Keratinocyte (primary cell): ENCODE results near the gene RHEX. TPM values are rescaled to one million over a fixed set of nuclear protein-coding genes. Genes with fewer than 3 reads are reported as not detected.

ENCODE experiments used
- DNase-seq: peaks from one replicate; pipeline ENCODE4 v3.0.0-alpha.2; 2011; ENCODE audit warnings: low read depth, missing footprints, low spot score
- FAIRE-seq: peaks from 2 replicates; lab custom pipeline; 2011; peaks lifted over from hg19 to GRCh38; lab: Jason Lieb, UNC
- H2AFZ ChIP-seq: 2 replicates; pipeline ENCODE4 v1.6.0; 2012; ENCODE audit warnings: low read length, control low read depth, inconsistent platforms; ENCODE audit not compliant: control insufficient read depth
- H3K27ac ChIP-seq: 2 replicates; pipeline ENCODE4 v1.5.1; 2011; ENCODE audit warnings: low read length; ENCODE audit not compliant: control insufficient read depth, insufficient read depth
- H3K27me3 ChIP-seq: 3 replicates; pipeline ENCODE4 v1.6.0; 2011; ENCODE audit warnings: low read length; ENCODE audit not compliant: control insufficient read depth, insufficient read depth; ENCODE audit errors: extremely low read depth
- H3K36me3 ChIP-seq, 2 experiments: 2 replicates in 1 of 2; 3 replicates in 1 of 2; pipeline ENCODE4 v1.5.1; 2011; ENCODE audit warnings: low read length in 2 of 2, mild to moderate bottlenecking in 1 of 2; ENCODE audit not compliant: control insufficient read depth in 2 of 2, insufficient read depth in 2 of 2; ENCODE audit errors: extremely low read depth in 1 of 2
- H3K4me1 ChIP-seq: 3 replicates; pipeline ENCODE4 v1.5.1; 2011; ENCODE audit warnings: low read length; ENCODE audit not compliant: control insufficient read depth, insufficient read depth; ENCODE audit errors: extremely low read depth
- H3K4me2 ChIP-seq: 3 replicates; pipeline ENCODE4 v1.6.0; 2011; ENCODE audit warnings: low read depth, low read length; ENCODE audit not compliant: control insufficient read depth, insufficient read depth; ENCODE audit errors: extremely low read depth
- H3K4me3 ChIP-seq, 3 experiments: fragments of 200-600 bp in 1 of 3; sonication (generic) in 1 of 3; 2 replicates in 2 of 3; 3 replicates in 1 of 3; pipeline ENCODE4 v1.5.1; 2011 to 2016; ENCODE audit warnings: low read length in 3 of 3, mild to moderate bottlenecking in 3 of 3, control low read depth in 2 of 3, inconsistent platforms in 1 of 3, low read depth in 1 of 3, mixed read lengths in 1 of 3, mixed run types in 1 of 3, moderate library complexity in 1 of 3; ENCODE audit not compliant: control insufficient read depth in 2 of 3, insufficient read depth in 2 of 3; ENCODE audit errors: extremely low read depth in 1 of 3
- H3K79me2 ChIP-seq: 2 replicates; pipeline ENCODE4 v1.6.0; 2012; ENCODE audit warnings: low read length; ENCODE audit not compliant: control insufficient read depth, insufficient read depth
- H3K9ac ChIP-seq: 3 replicates; pipeline ENCODE4 v1.6.0; 2011; ENCODE audit warnings: low read length; ENCODE audit not compliant: control insufficient read depth, insufficient read depth; ENCODE audit errors: extremely low read depth
- H3K9me1 ChIP-seq: 3 replicates; pipeline ENCODE4 v1.6.0; 2011; ENCODE audit warnings: low read length; ENCODE audit not compliant: control insufficient read depth, insufficient read depth; ENCODE audit errors: extremely low read depth
- H3K9me3 ChIP-seq: 2 replicates; pipeline ENCODE4 v1.5.1; 2012; ENCODE audit warnings: low read depth, low read length; ENCODE audit not compliant: control insufficient read depth
- H4K20me1 ChIP-seq: 3 replicates; pipeline ENCODE4 v1.6.0; 2011; ENCODE audit warnings: low read length; ENCODE audit not compliant: control insufficient read depth, insufficient read depth; ENCODE audit errors: extremely low read depth
- EZH2 ChIP-seq: IDR thresholded peaks from one replicate; pipeline ENCODE4 v1.6.1; 2012; ENCODE audit warnings: inconsistent platforms, mild to moderate bottlenecking, low read length, moderate library complexity
- dilution Hi-C: fragments of 300-500 bp; cut with MboI; formaldehyde crosslinking; loops from one replicate; pipeline ENCODE4 v1.7.0; 2020; ENCODE audit warnings: low sequenced_read_pairs; ENCODE audit not compliant: extremely low pct_ligation_motif_present
- polyA plus RNA-seq, 5 experiments: library from polyadenylated mRNA; depleted of rRNA in 3 of 5; stranded (reverse) in 3 of 5; stranded (forward) in 1 of 5; unstranded in 1 of 5; fragments of >200 nt; gene quantifications; 1 replicate in 1 of 5; 2 replicates in 3 of 5; 3 replicates in 1 of 5; pipeline versions ENCODE4 v1.2.1 to v1.2.3, GENCODE V29; 2011 to 2012; ENCODE audit warnings: missing spikeins in 2 of 5, low read depth in 1 of 5, low replicate concordance in 1 of 5
- TF ChIP-seq, protein P1 (sequence below), 3 experiments: IDR thresholded peaks in 1 of 3; conservative IDR thresholded peaks in 1 of 3; optimal IDR thresholded peaks in 1 of 3; 2 replicates in 2 of 3; 3 replicates in 1 of 3; pipeline versions ENCODE3 to v1.5.1; 2011; ENCODE audit warnings: low read length in 3 of 3, mild to moderate bottlenecking in 3 of 3, moderate library complexity in 2 of 3, control low read depth in 1 of 3, inconsistent platforms in 1 of 3; ENCODE audit not compliant: insufficient read depth in 2 of 3; ENCODE audit errors: extremely low read depth in 1 of 3

RHEX gene
- polyA plus RNA-seq, 1 donor (not counting 4 experiments of a cell fraction or from before 2014, with no cell fraction given), result not detected

DNA sequence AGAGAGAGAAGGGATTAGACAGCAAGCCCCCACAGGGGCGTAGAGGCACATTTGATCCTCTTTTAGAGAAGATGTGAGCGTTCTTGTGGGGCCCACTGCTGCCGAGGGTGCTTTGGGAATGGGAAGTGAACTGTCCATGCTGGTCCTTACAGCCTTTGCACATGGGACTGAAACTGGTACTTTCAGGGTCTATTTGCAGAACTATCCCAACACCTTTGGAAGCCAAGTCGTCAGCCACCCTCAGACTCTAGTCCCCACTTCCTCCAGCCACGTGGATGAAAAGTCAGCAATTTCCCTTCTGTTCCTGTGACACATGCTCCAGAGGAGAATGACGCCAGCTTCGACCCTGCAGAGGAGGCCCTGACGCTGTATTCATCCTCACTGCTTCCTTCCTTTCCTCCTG lies 47.2 kb upstream of the RHEX start:
- no peaks in the 10 kb centered on the region for H3K27me3 ChIP-seq
- dilution Hi-C loops, result no loop called here
- no peaks in the 10 kb centered on the region for H3K79me2 ChIP-seq
- H3K4me3 ChIP-seq, result no peak overlapping the region
- no peak overlapping the region for H3K9ac ChIP-seq
- peaks cover 50% of the 10 kb centered on the region for H3K4me1 ChIP-seq
- H3K27ac ChIP-seq, result peak overlapping the region; percentile 94
- no peaks in the 10 kb centered on the region for H3K9me1 ChIP-seq
- H2AFZ ChIP-seq, result no peak overlapping the region
- no peaks in the 10 kb centered on the region for H3K9me3 ChIP-seq
- FAIRE-seq (no peak), DNase-seq (no peak)
- H4K20me1 ChIP-seq, result no peaks in the 10 kb centered on the region
- TF ChIP-seq, protein P1, sequence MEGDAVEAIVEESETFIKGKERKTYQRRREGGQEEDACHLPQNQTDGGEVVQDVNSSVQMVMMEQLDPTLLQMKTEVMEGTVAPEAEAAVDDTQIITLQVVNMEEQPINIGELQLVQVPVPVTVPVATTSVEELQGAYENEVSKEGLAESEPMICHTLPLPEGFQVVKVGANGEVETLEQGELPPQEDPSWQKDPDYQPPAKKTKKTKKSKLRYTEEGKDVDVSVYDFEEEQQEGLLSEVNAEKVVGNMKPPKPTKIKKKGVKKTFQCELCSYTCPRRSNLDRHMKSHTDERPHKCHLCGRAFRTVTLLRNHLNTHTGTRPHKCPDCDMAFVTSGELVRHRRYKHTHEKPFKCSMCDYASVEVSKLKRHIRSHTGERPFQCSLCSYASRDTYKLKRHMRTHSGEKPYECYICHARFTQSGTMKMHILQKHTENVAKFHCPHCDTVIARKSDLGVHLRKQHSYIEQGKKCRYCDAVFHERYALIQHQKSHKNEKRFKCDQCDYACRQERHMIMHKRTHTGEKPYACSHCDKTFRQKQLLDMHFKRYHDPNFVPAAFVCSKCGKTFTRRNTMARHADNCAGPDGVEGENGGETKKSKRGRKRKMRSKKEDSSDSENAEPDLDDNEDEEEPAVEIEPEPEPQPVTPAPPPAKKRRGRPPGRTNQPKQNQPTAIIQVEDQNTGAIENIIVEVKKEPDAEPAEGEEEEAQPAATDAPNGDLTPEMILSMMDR (optimal IDR thresholded peaks at IDR 0.05 in 1 of 3, IDR thresholded peaks at IDR 0.05 in 1 of 3, conservative IDR thresholded peaks at IDR 0.05 in 1 of 3; ENCODE audit: extremely low read depth in 1 of 3, insufficient read depth in 2 of 3, low read length in 3 of 3), result no peak
- no peak for TF ChIP-seq EZH2
- H3K36me3 ChIP-seq, result no peaks in the 10 kb centered on the region
- no peak overlapping the region for H3K4me2 ChIP-seq

DNA sequence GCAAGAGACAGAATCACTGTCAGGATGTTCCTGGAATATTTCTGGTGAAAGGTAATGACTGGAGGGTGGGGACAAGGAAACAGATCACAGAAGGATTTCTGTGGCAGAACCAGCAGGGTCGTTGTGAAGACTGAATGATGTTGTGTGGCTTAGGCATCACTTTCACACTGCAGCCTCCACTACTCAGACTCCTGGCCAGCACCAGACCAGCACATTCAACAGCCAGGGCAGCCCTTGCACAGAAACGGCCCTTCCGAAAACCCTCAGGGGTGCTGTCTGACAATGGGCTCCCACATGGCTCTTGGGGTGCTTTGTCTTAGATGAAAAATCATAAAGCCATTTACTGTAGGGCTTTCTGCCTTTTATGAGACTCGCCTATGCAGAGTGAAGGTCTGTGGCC lies 46.0 kb upstream of the RHEX start:
- no peak for FAIRE-seq
- TF ChIP-seq EZH2, result no peak
- TF ChIP-seq, protein P1 (optimal IDR thresholded peaks at IDR 0.05 in 1 of 3, IDR thresholded peaks at IDR 0.05 in 1 of 3, conservative IDR thresholded peaks at IDR 0.05 in 1 of 3; ENCODE audit: extremely low read depth in 1 of 3, insufficient read depth in 2 of 3, low read length in 3 of 3), result no peak
- H3K27me3 ChIP-seq, result no peaks in the 10 kb centered on the region
- H3K9me1 ChIP-seq, result no peaks in the 10 kb centered on the region
- no peaks in the 10 kb centered on the region for H3K36me3 ChIP-seq
- no peak overlapping the region for H2AFZ ChIP-seq
- no peak overlapping the region for H3K4me3 ChIP-seq
- no peak for DNase-seq
- H3K4me2 ChIP-seq, result no peak overlapping the region
- no peaks in the 10 kb centered on the region for H4K20me1 ChIP-seq
- H3K4me1 ChIP-seq, result peaks cover 40% of the 10 kb centered on the region
- no peak overlapping the region for H3K27ac ChIP-seq
- H3K79me2 ChIP-seq, result no peaks in the 10 kb centered on the region
- no peaks in the 10 kb centered on the region for H3K9me3 ChIP-seq
- no peak overlapping the region for H3K9ac ChIP-seq
- dilution Hi-C loops, result no loop called here
